Activated B cell treated with CpG ODN at 0.5 μM for 24 hours (primary cell): ENCODE data around the gene B4GALNT2. TPM values are rescaled to one million over a fixed set of nuclear protein-coding genes. Genes with fewer than 3 reads are reported as not detected.

Experiments
- ATAC-seq: fragments of 200-7000 bp; cut with Tn5 transposase; one replicate; pipeline ENCODE4 v1.10.0; 2021; ENCODE audit warnings: low read depth, mild to moderate bottlenecking, moderate library complexity
- CTCF ChIA-PET: fragments of 350-600 bp; sonication (Branson Sonifier 250); formaldehyde crosslinking; loops from one replicate; lab custom pipeline; 2021; ENCODE audit warnings: antibody characterized with exemption; lab: Charles Lee
- POLR2A ChIA-PET: fragments of 350-600 bp; sonication (Branson Sonifier 250); formaldehyde crosslinking; loops from one replicate; lab custom pipeline; 2021; ENCODE audit warnings: antibody characterized with exemption; lab: Charles Lee
- DNase-seq: peaks from one replicate; pipeline ENCODE4 v3.0.0; 2022
- H3K27ac Mint-ChIP-seq: one replicate; pipeline ENCODE4 v1.8.0; 2020; ENCODE audit warnings: mixed read lengths
- H3K27me3 Mint-ChIP-seq: one replicate; pipeline ENCODE4 v1.8.0; 2021; ENCODE audit warnings: mixed read lengths
- H3K36me3 Mint-ChIP-seq: one replicate; pipeline ENCODE4 v1.8.0; 2021; ENCODE audit warnings: low read depth, mixed read lengths
- H3K4me1 Mint-ChIP-seq: one replicate; pipeline ENCODE4 v1.8.0; 2021; ENCODE audit warnings: mixed read lengths
- H3K4me3 Mint-ChIP-seq: one replicate; pipeline ENCODE4 v1.8.0; 2020; ENCODE audit warnings: mild to moderate bottlenecking, mixed read lengths
- H3K9me3 Mint-ChIP-seq: one replicate; pipeline ENCODE4 v1.8.0; 2020; ENCODE audit warnings: mixed read lengths
- CTCF ChIP-seq: fragments of 200-600 bp; IDR thresholded peaks from one replicate; pipeline ENCODE4 v1.8.0; 2022; ENCODE audit warnings: antibody characterized with exemption, mild to moderate bottlenecking
- intact Hi-C: fragments of 100-400 bp; cut with micrococcal nuclease; formaldehyde crosslinking; loops from one replicate; pipeline ENCODE4 v1.15.1; 2024
- total RNA-seq: library from RNA; stranded (reverse); gene quantifications from 2 replicates; pipeline ENCODE4 v1.2.3, GENCODE V29; 2022

B4GALNT2 gene
- total RNA-seq, 1 donor from 2014 or later: 0.09 TPM

- no peak for ATAC-seq
- no peaks in the 10 kb centered on the region for H3K9me3 Mint-ChIP-seq
- H3K27ac Mint-ChIP-seq: no peak overlapping the region
- ChIA-PET POLR2A (no interaction called here), CTCF (no interaction called here)
- TF ChIP-seq CTCF: no peak
- no peak overlapping the region for H3K4me3 Mint-ChIP-seq
- H3K4me1 Mint-ChIP-seq: no peaks in the 10 kb centered on the region
- no peaks in the 10 kb centered on the region for H3K36me3 Mint-ChIP-seq
- intact Hi-C loops: no loop called here
- DNase-seq: no peak
- H3K27me3 Mint-ChIP-seq: peaks cover 24% of the 10 kb centered on the region
Measured at GRCh38 chr17:49148171-49148570, 15.6 kb downstream of the B4GALNT2 start.

GRCh38 chr17:49151996-49152395 lies 19.4 kb downstream of the B4GALNT2 start:
- ATAC-seq (no peak), DNase-seq (no peak)
- TF ChIP-seq CTCF: no peak
- no peaks in the 10 kb centered on the region for H3K36me3 Mint-ChIP-seq
- H3K4me1 Mint-ChIP-seq: no peaks in the 10 kb centered on the region
- H3K9me3 Mint-ChIP-seq: no peaks in the 10 kb centered on the region
- CTCF ChIA-PET: no interaction called here
- POLR2A ChIA-PET: no interaction called here
- H3K27ac Mint-ChIP-seq: no peak overlapping the region
- H3K4me3 Mint-ChIP-seq: no peak overlapping the region
- intact Hi-C loops: no loop called here
- peaks cover 14% of the 10 kb centered on the region for H3K27me3 Mint-ChIP-seq

- no peaks in the 10 kb centered on the region for H3K9me3 Mint-ChIP-seq
- POLR2A ChIA-PET: no interaction called here
- H3K27me3 Mint-ChIP-seq: peaks cover 26% of the 10 kb centered on the region
- intact Hi-C loops: no loop called here
- no peak for ATAC-seq
- no peaks in the 10 kb centered on the region for H3K36me3 Mint-ChIP-seq
- H3K4me3 Mint-ChIP-seq: no peak overlapping the region
- no peak overlapping the region for H3K27ac Mint-ChIP-seq
- no peak for DNase-seq
- no peak for TF ChIP-seq CTCF
- no peaks in the 10 kb centered on the region for H3K4me1 Mint-ChIP-seq
- CTCF ChIA-PET: no interaction called here
Measured at GRCh38 chr17:49156256-49156655, 23.7 kb downstream of the B4GALNT2 start.

GRCh38 chr17:49157784-49158183 lies 25.2 kb downstream of the B4GALNT2 start:
- ChIA-PET CTCF (no interaction called here), POLR2A (interaction anchor here (0.9 kb wide), 1 partner anchor 13 kb away, joined by 3 read pairs; no protein-coding TSS in a partner anchor)
- H3K9me3 Mint-ChIP-seq: no peaks in the 10 kb centered on the region
- intact Hi-C loops: no loop called here
- no peak overlapping the region for H3K4me3 Mint-ChIP-seq
- H3K27me3 Mint-ChIP-seq: peaks cover 26% of the 10 kb centered on the region
- no peaks in the 10 kb centered on the region for H3K36me3 Mint-ChIP-seq
- DNase-seq (no peak), ATAC-seq (no peak)
- TF ChIP-seq CTCF: no peak
- H3K4me1 Mint-ChIP-seq: no peaks in the 10 kb centered on the region
- no peak overlapping the region for H3K27ac Mint-ChIP-seq

GRCh38 chr17:49162866-49163265 lies 30.3 kb downstream of the B4GALNT2 start:
- Mint-ChIP-seq H3K27me3 (peaks cover 31% of the 10 kb centered on the region), H3K4me1 (no peaks in the 10 kb centered on the region), H3K9me3 (no peaks in the 10 kb centered on the region), H3K4me3 (no peak overlapping the region), H3K27ac (no peak overlapping the region), H3K36me3 (no peaks in the 10 kb centered on the region)
- ChIA-PET CTCF (no interaction called here), POLR2A (no interaction called here)
- ATAC-seq (no peak), DNase-seq (no peak)
- intact Hi-C loops: no loop called here
- TF ChIP-seq CTCF: no peak
